HG03039 (cell line): ENCODE results near the gene ZC3H7B.
"Not testable (repeated sequence)": the region's sequence is repeated elsewhere in the genome, so short reads cannot be mapped to it uniquely, and the experiment has no call there.

Source experiments
- ATAC-seq: cut with Tn5 transposase; IDR thresholded peaks from one replicate; pipeline ENCODE4 v1.9.1; 2021; ENCODE audit warnings: mild to moderate bottlenecking, moderate library complexity; ENCODE audit not compliant: unreplicated experiment

ZC3H7B gene

GRCh38 chr22:41377846-41378245, 76.5 kb downstream of the ZC3H7B start:
- ATAC-seq, result no peak

- ATAC-seq, result peak; percentile 7
Measured at GRCh38 chr22:41380993-41381328, 79.6 kb downstream of the ZC3H7B start.

GRCh38 chr22:41381329-41382097, 80.2 kb downstream of the ZC3H7B start, which contains the start of gene TEF:
Gene TEF, plus strand, starts transcription at chr22:41381942. Its CDS starts 103 bp downstream, at chr22:41382045.
- peak; percentile 77 for ATAC-seq

GRCh38 chr22:41382098-41382578, 80.8 kb downstream of the ZC3H7B start:
- ATAC-seq, result peak; percentile 25

- ATAC-seq, result no peak
Measured at GRCh38 chr22:41382610-41383009, 81.3 kb downstream of the ZC3H7B start.

GRCh38 chr22:41383085-41383484, 81.8 kb downstream of the ZC3H7B start:
- no peak for ATAC-seq

GRCh38 chr22:41384128-41384527, 82.8 kb downstream of the ZC3H7B start:
- no peak for ATAC-seq

GRCh38 chr22:41387341-41387740, 86.0 kb downstream of the ZC3H7B start:
- ATAC-seq, result no peak

- no peak for ATAC-seq
Measured at GRCh38 chr22:41394012-41394356, 92.7 kb downstream of the ZC3H7B start.

GRCh38 chr22:41395531-41396240, 94.4 kb downstream of the ZC3H7B start:
- ATAC-seq, result no peak

- ATAC-seq, result no peak
Measured at GRCh38 chr22:41397143-41397811, 96.0 kb downstream of the ZC3H7B start.

GRCh38 chr22:41398921-41399320, 97.6 kb downstream of the ZC3H7B start:
- no peak for ATAC-seq

GRCh38 chr22:41401781-41402648, 100.7 kb downstream of the ZC3H7B start:
- no peak for ATAC-seq

- ATAC-seq, result not testable (repeated sequence)
Measured at GRCh38 chr22:41402851-41403250, 101.5 kb downstream of the ZC3H7B start.

GRCh38 chr22:41403532-41404318, 102.4 kb downstream of the ZC3H7B start:
- peak; percentile 67 for ATAC-seq

GRCh38 chr22:41405588-41405987, 104.3 kb downstream of the ZC3H7B start:
- ATAC-seq, result no peak

- ATAC-seq, result no peak
Measured at GRCh38 chr22:41406410-41406809, 105.1 kb downstream of the ZC3H7B start.

GRCh38 chr22:41407433-41407832, 106.1 kb downstream of the ZC3H7B start:
- ATAC-seq, result no peak

- ATAC-seq, result no peak
Measured at GRCh38 chr22:41408665-41409064, 107.3 kb downstream of the ZC3H7B start.
